Keratinocyte (primary cell): Measurements from ENCODE around the gene KLHL29. TPM values are rescaled to one million over a fixed set of nuclear protein-coding genes. Genes with fewer than 3 reads are reported as not detected.

Source experiments
- DNase-seq: peaks from one replicate; pipeline ENCODE4 v3.0.0-alpha.2; 2011; ENCODE audit warnings: low read depth, missing footprints, low spot score
- FAIRE-seq: peaks from 2 replicates; lab custom pipeline; 2011; peaks lifted over from hg19 to GRCh38; lab: Jason Lieb, UNC
- H2AFZ ChIP-seq: 2 replicates; pipeline ENCODE4 v1.6.0; 2012; ENCODE audit warnings: low read length, control low read depth, inconsistent platforms; ENCODE audit not compliant: control insufficient read depth
- H3K27ac ChIP-seq: 2 replicates; pipeline ENCODE4 v1.5.1; 2011; ENCODE audit warnings: low read length; ENCODE audit not compliant: control insufficient read depth, insufficient read depth
- H3K27me3 ChIP-seq: 3 replicates; pipeline ENCODE4 v1.6.0; 2011; ENCODE audit warnings: low read length; ENCODE audit not compliant: control insufficient read depth, insufficient read depth; ENCODE audit errors: extremely low read depth
- H3K36me3 ChIP-seq, 2 experiments: 2 replicates in 1 of 2; 3 replicates in 1 of 2; pipeline ENCODE4 v1.5.1; 2011; ENCODE audit warnings: low read length in 2 of 2, mild to moderate bottlenecking in 1 of 2; ENCODE audit not compliant: control insufficient read depth in 2 of 2, insufficient read depth in 2 of 2; ENCODE audit errors: extremely low read depth in 1 of 2
- H3K4me1 ChIP-seq: 3 replicates; pipeline ENCODE4 v1.5.1; 2011; ENCODE audit warnings: low read length; ENCODE audit not compliant: control insufficient read depth, insufficient read depth; ENCODE audit errors: extremely low read depth
- H3K4me2 ChIP-seq: 3 replicates; pipeline ENCODE4 v1.6.0; 2011; ENCODE audit warnings: low read depth, low read length; ENCODE audit not compliant: control insufficient read depth, insufficient read depth; ENCODE audit errors: extremely low read depth
- H3K4me3 ChIP-seq, 3 experiments: fragments of 200-600 bp in 1 of 3; sonication (generic) in 1 of 3; 2 replicates in 2 of 3; 3 replicates in 1 of 3; pipeline ENCODE4 v1.5.1; 2011 to 2016; ENCODE audit warnings: low read length in 3 of 3, mild to moderate bottlenecking in 3 of 3, control low read depth in 2 of 3, inconsistent platforms in 1 of 3, low read depth in 1 of 3, mixed read lengths in 1 of 3, mixed run types in 1 of 3, moderate library complexity in 1 of 3; ENCODE audit not compliant: control insufficient read depth in 2 of 3, insufficient read depth in 2 of 3; ENCODE audit errors: extremely low read depth in 1 of 3
- H3K79me2 ChIP-seq: 2 replicates; pipeline ENCODE4 v1.6.0; 2012; ENCODE audit warnings: low read length; ENCODE audit not compliant: control insufficient read depth, insufficient read depth
- H3K9ac ChIP-seq: 3 replicates; pipeline ENCODE4 v1.6.0; 2011; ENCODE audit warnings: low read length; ENCODE audit not compliant: control insufficient read depth, insufficient read depth; ENCODE audit errors: extremely low read depth
- H3K9me1 ChIP-seq: 3 replicates; pipeline ENCODE4 v1.6.0; 2011; ENCODE audit warnings: low read length; ENCODE audit not compliant: control insufficient read depth, insufficient read depth; ENCODE audit errors: extremely low read depth
- H3K9me3 ChIP-seq: 2 replicates; pipeline ENCODE4 v1.5.1; 2012; ENCODE audit warnings: low read depth, low read length; ENCODE audit not compliant: control insufficient read depth
- H4K20me1 ChIP-seq: 3 replicates; pipeline ENCODE4 v1.6.0; 2011; ENCODE audit warnings: low read length; ENCODE audit not compliant: control insufficient read depth, insufficient read depth; ENCODE audit errors: extremely low read depth
- EZH2 ChIP-seq: IDR thresholded peaks from one replicate; pipeline ENCODE4 v1.6.1; 2012; ENCODE audit warnings: inconsistent platforms, mild to moderate bottlenecking, low read length, moderate library complexity
- dilution Hi-C: fragments of 300-500 bp; cut with MboI; formaldehyde crosslinking; loops from one replicate; pipeline ENCODE4 v1.7.0; 2020; ENCODE audit warnings: low sequenced_read_pairs; ENCODE audit not compliant: extremely low pct_ligation_motif_present
- polyA plus RNA-seq, 5 experiments: library from polyadenylated mRNA; depleted of rRNA in 3 of 5; stranded (reverse) in 3 of 5; stranded (forward) in 1 of 5; unstranded in 1 of 5; fragments of >200 nt; gene quantifications; 1 replicate in 1 of 5; 2 replicates in 3 of 5; 3 replicates in 1 of 5; pipeline versions ENCODE4 v1.2.1 to v1.2.3, GENCODE V29; 2011 to 2012; ENCODE audit warnings: missing spikeins in 2 of 5, low read depth in 1 of 5, low replicate concordance in 1 of 5
- TF ChIP-seq, protein P1 (sequence below), 3 experiments: IDR thresholded peaks in 1 of 3; conservative IDR thresholded peaks in 1 of 3; optimal IDR thresholded peaks in 1 of 3; 2 replicates in 2 of 3; 3 replicates in 1 of 3; pipeline versions ENCODE3 to v1.5.1; 2011; ENCODE audit warnings: low read length in 3 of 3, mild to moderate bottlenecking in 3 of 3, moderate library complexity in 2 of 3, control low read depth in 1 of 3, inconsistent platforms in 1 of 3; ENCODE audit not compliant: insufficient read depth in 2 of 3; ENCODE audit errors: extremely low read depth in 1 of 3

Gene KLHL29
- polyA plus RNA-seq, 1 donor (not counting 4 experiments of a cell fraction or from before 2014, with no cell fraction given), result 4.7 TPM

DNA sequence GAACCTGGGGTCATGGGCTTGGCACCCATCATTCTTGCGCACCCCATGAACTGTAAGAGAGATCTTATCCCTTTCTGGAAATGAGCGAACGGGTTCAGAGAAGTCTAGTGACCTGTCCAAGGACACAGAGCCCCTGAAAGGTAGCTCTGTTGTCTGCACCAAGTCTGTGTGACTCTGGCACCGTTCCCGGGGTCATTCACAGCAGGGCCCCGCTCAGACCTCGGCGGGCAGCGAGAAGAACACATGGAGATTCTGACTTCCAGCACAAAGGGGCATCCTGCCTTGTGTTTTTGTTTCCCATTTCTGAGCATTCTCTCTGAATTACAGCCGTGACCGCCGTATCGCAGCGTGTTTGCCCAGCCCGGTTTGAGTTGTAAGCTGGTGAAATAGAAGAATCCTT is 231.7 kb downstream of the KLHL29 start:
- dilution Hi-C loops, result no loop called here
- H4K20me1 ChIP-seq, result peaks cover 2% of the 10 kb centered on the region
- TF ChIP-seq, protein P1, sequence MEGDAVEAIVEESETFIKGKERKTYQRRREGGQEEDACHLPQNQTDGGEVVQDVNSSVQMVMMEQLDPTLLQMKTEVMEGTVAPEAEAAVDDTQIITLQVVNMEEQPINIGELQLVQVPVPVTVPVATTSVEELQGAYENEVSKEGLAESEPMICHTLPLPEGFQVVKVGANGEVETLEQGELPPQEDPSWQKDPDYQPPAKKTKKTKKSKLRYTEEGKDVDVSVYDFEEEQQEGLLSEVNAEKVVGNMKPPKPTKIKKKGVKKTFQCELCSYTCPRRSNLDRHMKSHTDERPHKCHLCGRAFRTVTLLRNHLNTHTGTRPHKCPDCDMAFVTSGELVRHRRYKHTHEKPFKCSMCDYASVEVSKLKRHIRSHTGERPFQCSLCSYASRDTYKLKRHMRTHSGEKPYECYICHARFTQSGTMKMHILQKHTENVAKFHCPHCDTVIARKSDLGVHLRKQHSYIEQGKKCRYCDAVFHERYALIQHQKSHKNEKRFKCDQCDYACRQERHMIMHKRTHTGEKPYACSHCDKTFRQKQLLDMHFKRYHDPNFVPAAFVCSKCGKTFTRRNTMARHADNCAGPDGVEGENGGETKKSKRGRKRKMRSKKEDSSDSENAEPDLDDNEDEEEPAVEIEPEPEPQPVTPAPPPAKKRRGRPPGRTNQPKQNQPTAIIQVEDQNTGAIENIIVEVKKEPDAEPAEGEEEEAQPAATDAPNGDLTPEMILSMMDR (optimal IDR thresholded peaks at IDR 0.05 in 1 of 3, IDR thresholded peaks at IDR 0.05 in 1 of 3, conservative IDR thresholded peaks at IDR 0.05 in 1 of 3; ENCODE audit: extremely low read depth in 1 of 3, insufficient read depth in 2 of 3, low read length in 3 of 3), result no peak
- no peak overlapping the region for H3K4me3 ChIP-seq
- FAIRE-seq, result no peak
- H3K79me2 ChIP-seq, result no peaks in the 10 kb centered on the region
- H3K4me2 ChIP-seq, result no peak overlapping the region
- no peaks in the 10 kb centered on the region for H3K27me3 ChIP-seq
- H3K9me1 ChIP-seq, result no peaks in the 10 kb centered on the region
- no peaks in the 10 kb centered on the region for H3K9me3 ChIP-seq
- H2AFZ ChIP-seq, result no peak overlapping the region
- no peak overlapping the region for H3K9ac ChIP-seq
- H3K36me3 ChIP-seq, result no peaks in the 10 kb centered on the region
- no peaks in the 10 kb centered on the region for H3K4me1 ChIP-seq
- DNase-seq, result no peak
- no peak overlapping the region for H3K27ac ChIP-seq

- no peak overlapping the region for H2AFZ ChIP-seq
- FAIRE-seq (no peak), DNase-seq (no peak)
- no peaks in the 10 kb centered on the region for H3K4me1 ChIP-seq
- H3K9me1 ChIP-seq, result no peaks in the 10 kb centered on the region
- H3K4me3 ChIP-seq, result no peak overlapping the region
- no peak overlapping the region for H3K27ac ChIP-seq
- H3K27me3 ChIP-seq, result no peaks in the 10 kb centered on the region
- no peak overlapping the region for H3K9ac ChIP-seq
- dilution Hi-C loops, result no loop called here
- H3K79me2 ChIP-seq, result no peaks in the 10 kb centered on the region
- H3K4me2 ChIP-seq, result no peak overlapping the region
- H3K36me3 ChIP-seq, result no peaks in the 10 kb centered on the region
- peaks cover 2% of the 10 kb centered on the region for H4K20me1 ChIP-seq
- no peaks in the 10 kb centered on the region for H3K9me3 ChIP-seq
- no peak for TF ChIP-seq EZH2
- TF ChIP-seq, protein P1 (optimal IDR thresholded peaks at IDR 0.05 in 1 of 3, IDR thresholded peaks at IDR 0.05 in 1 of 3, conservative IDR thresholded peaks at IDR 0.05 in 1 of 3; ENCODE audit: extremely low read depth in 1 of 3, insufficient read depth in 2 of 3, low read length in 3 of 3), result no peak
Measured at GRCh38 chr2:23617167-23617810, 232.3 kb downstream of the KLHL29 start.
